NCI-H146 treated with DMSO at 0.1 percent for 48 hours (cell line): ENCODE results near the gene MRPL2.
"Not testable (repeated sequence)": the region's sequence is repeated elsewhere in the genome, so short reads cannot be mapped to it uniquely, and the experiment has no call there.

Experiments used
- DNase-seq: peaks from one replicate; lab custom pipeline; 2025; ENCODE audit not compliant: unreplicated experiment; lab: John Stamatoyannopoulos, UW

MRPL2 gene

DNA sequence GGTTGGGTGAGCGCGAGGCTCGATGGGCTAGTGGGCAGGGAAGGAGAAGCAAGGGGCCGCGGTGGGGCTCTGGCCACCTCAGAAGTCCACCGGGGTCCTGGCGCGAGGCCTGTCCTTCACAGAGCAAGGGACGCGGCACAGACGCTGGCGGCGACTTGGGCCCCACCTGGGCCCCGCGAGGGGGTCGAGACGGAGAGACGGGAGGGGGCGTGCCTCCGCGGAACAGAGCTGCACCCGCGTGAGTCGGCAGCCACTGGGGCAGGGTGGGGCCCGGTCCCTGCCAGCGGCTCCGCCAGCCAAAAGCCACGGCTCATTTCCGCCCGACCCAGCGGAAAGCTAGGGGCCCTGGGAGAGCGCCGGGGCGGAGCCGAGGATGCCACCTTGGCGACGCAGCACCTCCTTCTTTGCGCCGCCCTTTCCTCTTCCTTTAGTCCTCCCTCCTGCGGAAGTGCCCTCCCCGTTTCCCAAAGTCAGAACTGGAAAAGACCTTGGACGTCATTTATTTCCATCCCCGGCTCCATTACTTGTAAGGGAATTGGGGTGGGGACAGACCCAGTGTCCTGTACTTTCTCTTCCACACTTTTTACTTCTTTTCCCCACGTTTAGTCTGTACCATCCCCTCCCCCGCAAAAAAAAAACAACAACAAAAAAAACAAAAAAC, 5.6 kb downstream of the MRPL2 start, which contains the start of gene CUL7:
Gene CUL7, minus strand, starts transcription at position 307 of the 661 bp plus-strand sequence. CDS start 1,063 bp downstream, outside the sequence.
- DNase-seq = peak; percentile 97

DNA sequence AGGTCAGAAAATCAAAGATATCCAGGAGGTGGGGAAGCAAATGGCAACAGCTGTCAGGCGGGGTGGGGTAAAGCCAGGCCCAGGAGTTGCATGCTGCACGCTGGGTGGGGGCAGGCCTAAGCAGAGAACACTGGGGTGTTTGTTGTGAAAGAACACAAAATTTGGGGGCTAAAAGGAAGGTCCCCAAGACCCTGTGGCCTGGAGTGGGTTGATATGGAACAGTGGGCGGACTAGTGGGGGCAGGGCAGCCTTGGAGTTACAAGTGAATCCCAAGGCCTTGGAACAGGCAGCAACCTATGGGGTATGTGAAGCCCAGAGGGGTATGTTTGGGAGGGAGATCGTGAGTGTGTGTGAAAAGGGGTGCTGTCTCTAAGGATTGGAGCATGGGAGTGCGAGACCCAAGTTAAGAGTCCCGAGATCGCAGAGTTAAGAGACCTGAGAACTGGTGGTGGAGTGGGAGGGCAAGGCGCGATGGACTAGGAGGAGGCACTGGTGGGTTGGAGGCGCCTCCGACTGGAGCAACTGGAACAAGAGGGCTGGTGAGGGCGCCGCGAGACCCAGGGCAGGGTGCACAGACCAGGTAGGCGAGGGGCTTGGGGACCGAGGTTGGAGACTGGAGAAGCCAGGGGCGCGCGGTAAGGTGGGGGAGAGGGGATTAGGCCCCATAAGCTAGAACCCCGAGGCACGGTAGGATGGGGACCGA, 6.2 kb downstream of the MRPL2 start:
- DNase-seq = no peak

DNA sequence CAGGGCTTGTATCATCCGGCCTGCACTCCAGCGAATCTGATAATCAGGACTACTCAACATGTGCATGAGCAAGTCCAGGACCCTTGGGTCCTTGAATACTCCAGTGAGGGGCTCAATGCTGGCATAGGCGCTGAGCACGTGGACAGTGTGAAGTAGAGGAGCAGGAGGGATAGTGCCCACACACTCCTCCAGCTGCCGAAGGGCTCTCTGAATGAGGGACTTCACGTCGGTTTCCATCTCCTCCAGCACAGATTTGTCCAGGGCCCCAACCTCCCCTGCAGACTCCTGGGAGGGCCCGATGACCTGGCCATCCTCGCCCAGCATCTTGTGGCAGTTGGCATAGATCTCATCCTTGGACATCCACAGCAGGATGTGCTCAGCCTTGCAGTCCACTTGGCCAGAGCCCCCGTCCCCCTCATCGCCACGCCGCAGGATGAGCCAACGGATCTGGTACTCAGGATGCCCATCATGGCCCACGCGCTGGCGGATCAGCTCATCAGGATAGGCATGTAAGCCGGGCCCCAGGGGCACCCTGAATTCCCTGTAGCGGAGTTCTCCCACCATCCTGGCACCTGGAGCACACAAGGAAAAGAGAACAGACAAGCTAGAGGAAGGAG, 6.9 kb downstream of the MRPL2 start:
- DNase-seq = no peak

DNA sequence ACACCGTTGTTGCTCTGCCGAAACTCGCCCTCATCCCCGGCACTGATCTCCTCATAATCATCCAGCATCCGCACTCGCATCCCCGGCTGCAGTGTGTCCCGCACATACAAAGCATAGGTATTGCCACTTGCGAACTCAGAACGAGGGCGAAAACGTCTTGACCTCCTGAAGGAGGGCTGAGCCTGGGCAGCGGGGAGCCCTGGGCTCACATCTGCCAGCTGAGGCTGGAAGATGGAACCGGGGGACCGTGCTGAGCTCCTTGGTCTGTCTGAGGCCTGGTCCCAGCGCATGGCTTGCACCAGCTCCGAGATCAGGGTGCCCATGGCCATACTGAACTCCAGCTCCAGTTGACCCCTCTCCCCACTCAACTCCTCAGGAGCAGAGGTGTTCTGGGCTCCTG, 8.3 kb downstream of the MRPL2 start:
- DNase-seq = no peak

DNA sequence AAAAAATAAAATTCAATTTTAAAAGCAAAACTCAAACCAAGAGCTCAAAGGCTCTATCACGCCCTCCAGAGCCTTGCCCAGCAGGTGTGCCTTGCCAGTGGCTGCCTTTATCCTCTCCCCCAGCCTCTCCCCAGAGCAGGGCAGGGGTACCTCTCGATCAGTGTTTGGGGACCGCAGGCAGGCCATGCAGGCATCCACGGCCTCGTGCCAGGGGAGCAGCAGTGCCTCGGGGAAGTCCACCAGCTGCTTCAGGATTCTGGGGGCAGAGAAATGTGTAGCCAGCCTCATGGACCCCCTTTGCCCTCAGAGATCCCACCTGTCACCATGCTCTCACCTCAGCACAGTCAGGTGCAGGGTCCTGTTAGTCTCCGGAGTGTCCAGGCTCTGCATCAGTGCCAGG, 11.2 kb downstream of the MRPL2 start:
- DNase-seq = no peak

DNA sequence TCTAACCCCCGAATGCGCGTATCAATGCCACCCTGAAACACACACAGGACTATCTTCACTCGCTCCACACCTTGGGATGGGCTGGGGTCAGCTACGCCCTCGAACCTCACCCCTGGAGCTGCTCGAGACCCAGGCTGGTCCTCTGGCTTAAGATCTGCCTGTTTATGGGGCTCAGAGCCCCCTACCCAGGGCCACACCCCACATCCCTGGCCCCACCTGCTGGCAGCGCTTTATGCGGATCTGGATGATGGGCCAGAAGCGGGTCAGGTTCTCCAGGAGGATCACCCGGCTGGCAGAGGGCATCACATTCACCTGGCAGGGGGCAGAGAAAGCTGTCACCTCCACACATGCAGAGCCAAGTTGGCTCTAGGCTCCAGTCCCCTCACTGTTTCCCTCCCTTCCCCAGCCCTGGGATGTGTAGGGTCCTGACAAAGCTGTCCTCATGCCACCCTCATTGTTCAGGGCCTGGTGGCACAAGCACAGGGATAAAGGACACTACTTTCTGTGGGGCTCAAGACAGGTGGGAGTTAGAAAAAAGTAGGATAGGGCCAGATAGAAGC, 13.8 kb downstream of the MRPL2 start:
- no peak for DNase-seq

DNA sequence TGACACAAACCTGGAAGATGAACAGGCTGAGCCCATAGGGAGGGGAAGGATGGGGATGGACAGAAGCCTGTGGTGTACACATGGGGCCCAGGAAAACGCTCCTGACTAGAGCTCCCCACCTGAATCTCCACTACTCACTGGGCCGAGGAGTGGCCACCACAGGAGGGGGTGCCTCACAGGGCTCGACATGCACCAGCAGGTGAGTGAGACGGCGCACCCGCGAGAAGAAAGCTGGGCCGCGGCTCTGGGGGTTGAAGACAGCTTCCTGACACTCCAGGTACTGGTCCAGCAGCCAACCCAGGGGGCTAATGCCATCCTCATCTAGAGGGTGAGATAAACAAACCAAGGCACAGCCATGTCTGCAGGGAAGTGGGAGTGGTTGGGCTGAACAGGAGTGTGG, 15.9 kb downstream of the MRPL2 start:
- no peak for DNase-seq

DNA sequence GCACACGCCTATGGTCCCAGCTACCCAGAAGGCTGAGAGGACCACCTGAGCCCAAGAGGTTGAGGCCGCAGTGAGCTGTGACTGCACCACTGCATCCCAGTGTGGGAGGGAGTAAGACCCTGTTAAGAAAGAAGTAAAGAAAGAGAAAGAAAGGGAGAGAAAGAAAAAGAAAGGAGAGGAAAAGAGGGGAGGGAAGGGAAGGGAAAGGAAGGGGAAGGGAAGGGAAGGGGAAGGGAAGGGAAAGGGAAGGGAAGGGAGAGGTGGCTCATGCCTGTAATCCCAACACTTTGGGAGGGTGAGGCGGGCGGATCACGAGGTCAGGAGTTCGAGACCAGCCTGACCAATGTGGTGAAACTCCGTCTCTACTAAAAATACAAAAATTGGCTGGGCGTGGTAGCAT, 17.8 kb downstream of the MRPL2 start:
- not testable (repeated sequence) for DNase-seq

DNA sequence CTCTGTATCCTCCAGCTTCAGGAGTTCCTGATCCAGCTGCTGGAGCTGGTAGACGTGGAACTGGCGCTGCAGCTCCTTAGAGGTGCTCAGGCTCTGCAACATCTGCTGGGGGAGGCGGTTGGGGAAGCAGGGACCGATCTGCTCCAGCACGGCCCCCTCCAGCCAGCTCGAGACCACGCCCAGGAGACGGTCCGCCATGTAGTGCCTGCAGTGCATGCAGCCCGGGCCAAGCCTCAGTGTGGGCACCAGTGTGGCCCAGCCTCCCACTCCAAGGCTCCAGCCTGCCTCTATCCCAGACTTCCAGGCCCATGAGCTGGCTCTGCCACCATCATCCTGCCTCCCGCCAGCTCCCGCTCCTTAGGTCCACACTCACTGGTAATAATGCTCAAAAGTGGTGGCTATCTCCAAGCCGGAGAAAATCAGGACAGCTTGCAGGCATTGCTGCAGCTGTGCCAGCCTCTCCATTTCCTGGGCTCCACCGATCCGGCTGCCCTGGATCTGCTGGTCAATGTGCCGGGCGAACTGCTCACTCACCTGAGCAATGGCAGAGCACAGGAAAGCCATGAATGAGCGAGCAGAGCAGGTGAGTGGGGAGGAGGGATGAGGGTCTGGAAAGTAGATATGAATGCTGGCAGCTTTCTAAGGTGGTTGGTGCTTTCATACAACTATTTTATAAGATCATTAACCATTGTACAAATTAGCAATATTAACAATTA, 18.5 kb downstream of the MRPL2 start:
- no peak for DNase-seq

DNA sequence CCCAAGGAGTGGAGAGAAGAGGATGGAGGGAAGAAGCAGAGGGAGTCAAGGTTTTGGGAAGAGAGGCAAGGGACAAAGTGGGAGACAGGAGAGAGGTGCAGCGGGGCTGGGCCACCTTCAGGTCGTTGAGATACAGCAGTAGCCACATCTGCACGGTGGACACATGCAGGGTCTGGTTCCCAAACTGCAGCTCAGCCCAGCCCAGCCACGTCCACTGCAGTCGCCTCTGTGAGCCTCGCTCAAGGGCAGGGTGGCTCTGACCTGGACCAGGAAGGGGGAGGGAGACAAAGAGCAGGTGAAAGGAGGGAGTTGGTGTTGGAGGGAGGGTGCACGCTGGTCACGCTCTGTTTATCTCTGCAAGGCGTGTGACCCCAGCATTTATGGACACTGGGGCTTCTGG, 20.5 kb downstream of the MRPL2 start:
- no peak for DNase-seq

DNA sequence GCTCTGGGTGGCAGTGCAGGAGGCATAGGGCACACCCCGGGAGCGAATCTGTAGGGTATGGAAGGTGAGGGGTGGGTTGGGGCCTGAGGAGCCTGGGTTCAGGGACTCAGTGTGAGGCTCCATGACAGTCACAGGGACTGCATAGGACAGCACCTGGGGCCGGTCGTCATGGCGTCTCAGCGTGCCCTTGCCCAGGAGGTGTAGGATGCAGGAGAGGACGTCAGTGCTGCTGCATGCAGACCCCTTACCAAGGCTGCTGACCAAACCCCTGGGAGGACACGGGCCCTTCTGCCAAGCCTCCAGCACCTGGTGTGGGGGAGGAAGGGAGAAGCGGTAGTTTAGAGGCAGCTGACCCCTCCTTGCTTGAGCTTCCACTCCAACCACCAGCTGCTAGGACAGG, 21.5 kb downstream of the MRPL2 start:
- DNase-seq = no peak

DNA sequence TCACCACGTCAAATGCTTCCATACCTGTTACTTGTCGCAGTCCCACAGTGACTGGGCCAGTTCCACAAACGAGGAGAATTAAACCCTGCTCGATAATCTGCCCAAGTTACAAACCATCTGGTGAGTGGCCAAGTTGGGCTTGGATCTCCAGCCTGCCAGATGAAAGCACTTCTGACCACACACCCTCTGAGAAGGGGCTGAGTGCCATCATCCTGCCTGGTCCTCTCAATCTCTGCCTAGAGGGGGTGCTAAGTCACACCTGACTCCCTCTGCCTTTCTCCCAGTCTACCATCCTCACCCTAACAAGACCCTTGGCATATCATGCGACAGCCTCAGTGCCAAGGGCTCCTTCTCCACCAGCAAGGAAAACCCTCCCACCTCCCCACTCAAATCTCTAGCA, 22.0 kb downstream of the MRPL2 start:
- no peak for DNase-seq

DNA sequence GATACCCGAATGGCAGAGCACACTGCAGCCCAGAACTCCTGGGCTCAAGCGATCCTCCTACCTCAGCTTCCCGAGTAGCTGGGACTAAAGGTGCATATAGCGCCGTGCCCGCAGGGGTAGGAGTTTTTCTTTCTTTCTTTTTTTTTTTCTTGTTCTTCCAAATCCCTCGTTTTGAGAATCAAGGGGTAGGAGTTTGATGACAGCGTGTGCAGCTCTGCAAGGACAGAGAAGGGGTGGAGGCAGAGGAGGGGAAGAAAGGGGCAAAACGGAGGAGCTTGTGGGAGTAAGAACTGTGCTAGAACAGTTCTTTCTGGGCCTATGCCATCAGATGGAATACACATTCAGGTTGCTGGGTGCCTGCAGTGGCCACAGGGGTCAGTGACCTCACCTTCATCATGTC, 22.5 kb downstream of the MRPL2 start:
- no peak for DNase-seq

DNA sequence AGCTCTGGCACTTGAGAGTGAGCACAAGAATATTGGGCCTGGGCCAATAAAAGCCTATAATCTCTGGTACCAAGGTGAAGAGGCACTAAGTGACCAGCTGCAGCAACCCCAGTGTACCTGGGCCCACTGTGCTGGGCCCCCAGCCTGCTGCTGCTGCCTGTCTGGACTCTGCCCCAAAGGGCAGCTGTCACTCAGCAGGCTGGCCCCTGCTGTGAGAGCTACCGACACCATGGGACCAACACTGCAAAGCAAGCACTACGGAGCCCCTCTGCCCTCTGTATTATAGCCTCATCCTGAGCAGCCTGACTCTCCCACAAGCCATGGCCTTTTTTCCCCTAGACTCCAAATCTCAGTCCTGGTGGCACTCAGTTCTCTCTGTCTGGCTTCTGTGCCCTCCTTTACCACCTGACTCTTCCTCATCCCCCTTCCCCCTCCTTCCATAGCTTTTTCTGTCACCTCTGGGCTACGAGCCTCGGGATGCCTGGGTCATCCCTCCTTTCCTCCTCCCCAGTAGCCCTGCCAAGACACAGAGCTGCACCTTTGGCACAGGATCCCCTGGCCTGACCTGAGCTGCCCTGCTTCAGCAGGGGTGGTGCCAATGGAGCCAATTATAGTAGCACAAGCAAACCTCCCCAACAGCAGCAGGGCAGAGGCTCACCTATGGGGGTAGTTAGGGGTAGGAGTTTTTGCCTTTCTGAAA, 23.6 kb downstream of the MRPL2 start:
- no peak for DNase-seq

DNA sequence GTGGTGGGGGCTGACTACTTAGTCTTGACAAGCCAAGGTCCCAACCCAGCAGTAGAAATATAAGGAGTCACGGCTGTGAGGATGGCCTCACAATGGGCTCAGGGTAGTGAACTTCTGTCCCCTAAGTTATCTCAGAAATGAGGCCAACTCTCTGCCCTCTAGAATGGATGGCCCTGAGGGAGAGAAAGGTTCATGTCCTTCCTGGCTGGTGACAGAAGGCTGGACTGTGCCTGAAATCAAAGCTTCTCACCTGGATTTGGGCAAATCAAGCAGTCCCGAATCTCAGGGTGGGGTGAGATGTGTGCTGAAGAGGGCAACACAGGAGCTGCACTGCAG, 25.1 kb downstream of the MRPL2 start:
- no peak for DNase-seq

DNA sequence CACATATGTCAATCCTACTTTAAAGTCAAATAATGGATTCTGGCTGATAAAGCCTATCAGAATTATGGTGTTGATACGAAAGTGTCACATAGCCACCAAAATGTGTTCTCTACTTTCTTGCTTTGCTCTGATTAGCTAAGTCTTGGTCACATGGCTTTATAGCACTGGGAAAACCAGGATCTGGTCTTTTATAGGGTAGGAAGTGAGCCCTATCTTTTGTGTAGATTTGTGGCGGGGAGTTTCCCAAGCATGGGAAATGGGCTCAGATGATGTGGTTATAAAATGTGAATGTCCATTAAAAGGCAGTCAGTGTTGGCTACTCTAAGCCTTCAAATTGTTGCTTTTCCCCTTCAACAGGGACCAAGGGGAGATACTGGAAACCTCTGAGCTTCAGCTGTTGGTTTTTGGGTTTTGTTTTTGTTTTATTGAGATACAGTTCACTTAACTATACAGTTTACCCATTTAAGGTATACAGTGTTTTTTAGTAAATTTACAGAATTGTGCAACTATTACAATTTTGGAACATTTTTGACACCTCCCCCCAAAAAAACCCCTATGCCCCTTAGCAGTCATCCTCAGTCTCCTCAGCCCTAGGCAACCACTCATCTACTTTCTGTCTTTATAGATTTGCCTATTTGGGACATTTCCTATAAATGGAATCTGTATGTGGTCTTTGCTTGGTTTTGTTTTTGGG, 25.6 kb downstream of the MRPL2 start:
- DNase-seq = no peak

DNA sequence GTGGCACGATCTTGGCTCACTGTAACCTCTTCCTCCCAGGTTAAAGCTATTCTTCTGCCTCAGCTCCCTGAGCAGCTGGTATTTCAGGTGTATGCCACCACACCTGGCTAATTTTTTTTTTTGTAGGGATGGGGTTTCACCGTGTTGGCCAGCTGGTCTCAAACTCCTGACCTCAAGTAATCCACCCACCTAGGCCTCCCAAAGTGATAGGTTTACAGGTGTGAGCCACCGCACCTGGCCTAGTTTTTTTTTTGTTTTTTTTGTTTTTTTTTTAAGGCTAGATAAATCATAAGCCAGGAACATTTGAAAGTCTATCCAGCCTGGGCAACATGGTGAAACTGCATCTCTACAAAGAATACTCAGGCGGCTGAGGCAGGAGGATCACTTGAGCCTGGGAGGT, 26.9 kb downstream of the MRPL2 start:
- DNase-seq = no peak

DNA sequence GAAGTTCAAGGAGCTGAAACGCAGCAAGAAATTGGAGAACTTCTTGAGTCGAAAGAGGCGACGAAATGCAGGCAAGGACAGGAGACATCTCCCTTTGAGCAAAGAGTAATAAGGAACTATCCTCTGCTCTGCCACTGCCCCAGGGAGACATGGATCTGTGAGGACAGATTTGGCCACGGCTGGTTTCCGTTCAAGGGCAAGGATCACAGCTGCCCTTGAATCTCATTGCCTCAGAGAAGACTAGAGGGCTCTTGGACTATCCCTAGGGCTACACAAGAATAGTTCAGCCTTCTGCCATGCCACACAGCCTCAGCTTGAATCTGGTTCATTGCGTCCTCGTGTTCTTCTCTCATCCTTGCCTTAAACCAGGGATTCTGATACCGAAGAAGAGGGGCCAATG, 30.1 kb downstream of the MRPL2 start:
- DNase-seq = no peak

DNA sequence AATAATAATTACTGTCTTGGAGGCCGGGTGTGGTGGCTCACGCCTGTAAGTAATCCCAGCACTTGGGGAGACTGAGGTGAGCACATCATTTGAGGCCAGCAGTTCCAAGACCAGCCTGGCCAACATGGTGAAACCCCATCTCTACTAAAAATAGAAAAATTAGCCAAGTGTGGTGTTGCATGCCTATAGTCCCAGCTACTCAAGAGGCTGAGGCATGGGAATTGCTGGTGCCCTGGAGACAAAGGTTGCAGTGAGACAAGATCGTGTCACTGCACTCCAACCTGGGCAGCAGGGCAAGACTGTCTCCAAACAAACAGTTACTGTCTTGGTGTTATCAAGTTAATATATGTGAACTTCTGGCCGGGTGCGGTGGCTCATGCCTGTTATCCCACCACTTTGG, 32.9 kb downstream of the MRPL2 start:
- DNase-seq = no peak

DNA sequence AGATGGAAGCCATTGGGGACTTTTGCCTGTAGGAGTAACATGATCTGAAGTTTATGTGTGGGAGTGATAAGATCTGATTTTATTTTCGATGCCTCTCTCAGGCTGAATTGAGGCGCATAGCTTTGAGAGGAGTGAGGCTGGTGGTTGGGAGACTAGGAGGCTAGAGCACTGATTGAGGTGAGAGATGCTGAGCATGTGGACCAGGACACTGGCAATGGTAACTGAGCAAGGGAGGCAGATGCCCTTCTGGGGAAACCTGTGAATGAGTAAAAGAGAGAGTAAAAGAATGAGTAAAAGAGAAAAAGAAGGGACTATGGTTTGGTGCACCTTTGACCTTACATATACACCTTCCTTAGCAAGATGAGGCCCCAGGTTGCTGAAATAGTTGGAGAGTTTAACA, 34.8 kb downstream of the MRPL2 start:
- no peak for DNase-seq
